GM12864 (cell line): ENCODE measurements around the gene ZBTB7A.

Source experiments
- DNase-seq: peaks from one replicate; pipeline ENCODE4 v3.0.0-alpha.2; 2011; ENCODE audit warnings: low read depth
- H3K4me3 ChIP-seq: 2 replicates; pipeline ENCODE4 v1.5.1; 2011; ENCODE audit warnings: mild to moderate bottlenecking, low read depth, low read length, control low read depth
- TF ChIP-seq, protein P1 (sequence below): IDR thresholded peaks from 2 replicates; pipeline ENCODE4 v1.5.1; 2011; ENCODE audit warnings: low read depth, mild to moderate bottlenecking, moderate library complexity, low read length, control low read depth, inconsistent platforms; ENCODE audit errors: missing control alignments

The ZBTB7A gene

DNA sequence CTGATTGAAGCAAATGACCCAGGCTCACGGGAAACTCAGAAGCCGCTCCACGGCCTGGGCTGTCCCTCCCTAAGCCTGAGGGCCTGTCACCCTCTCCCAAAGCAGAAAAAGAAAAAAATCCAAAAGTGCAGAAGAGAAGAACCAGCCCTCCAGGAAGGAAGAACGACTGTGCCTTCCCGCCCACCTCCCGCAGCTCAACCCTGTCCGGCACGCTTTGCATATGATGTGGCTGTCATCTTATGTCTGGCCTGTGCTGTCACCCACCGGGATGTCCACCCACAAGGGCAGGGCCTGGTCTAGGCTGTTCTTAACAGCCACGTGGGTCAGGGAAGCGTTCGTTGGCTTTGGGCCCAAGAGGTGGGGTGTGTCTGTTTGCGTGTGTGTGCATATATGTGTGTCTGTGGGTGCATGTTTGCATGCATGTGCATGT lies 13.7 kb downstream of the ZBTB7A start:
- DNase-seq: no peak
- TF ChIP-seq, protein P1, sequence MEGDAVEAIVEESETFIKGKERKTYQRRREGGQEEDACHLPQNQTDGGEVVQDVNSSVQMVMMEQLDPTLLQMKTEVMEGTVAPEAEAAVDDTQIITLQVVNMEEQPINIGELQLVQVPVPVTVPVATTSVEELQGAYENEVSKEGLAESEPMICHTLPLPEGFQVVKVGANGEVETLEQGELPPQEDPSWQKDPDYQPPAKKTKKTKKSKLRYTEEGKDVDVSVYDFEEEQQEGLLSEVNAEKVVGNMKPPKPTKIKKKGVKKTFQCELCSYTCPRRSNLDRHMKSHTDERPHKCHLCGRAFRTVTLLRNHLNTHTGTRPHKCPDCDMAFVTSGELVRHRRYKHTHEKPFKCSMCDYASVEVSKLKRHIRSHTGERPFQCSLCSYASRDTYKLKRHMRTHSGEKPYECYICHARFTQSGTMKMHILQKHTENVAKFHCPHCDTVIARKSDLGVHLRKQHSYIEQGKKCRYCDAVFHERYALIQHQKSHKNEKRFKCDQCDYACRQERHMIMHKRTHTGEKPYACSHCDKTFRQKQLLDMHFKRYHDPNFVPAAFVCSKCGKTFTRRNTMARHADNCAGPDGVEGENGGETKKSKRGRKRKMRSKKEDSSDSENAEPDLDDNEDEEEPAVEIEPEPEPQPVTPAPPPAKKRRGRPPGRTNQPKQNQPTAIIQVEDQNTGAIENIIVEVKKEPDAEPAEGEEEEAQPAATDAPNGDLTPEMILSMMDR: no peak
- no peak overlapping the region for H3K4me3 ChIP-seq

DNA sequence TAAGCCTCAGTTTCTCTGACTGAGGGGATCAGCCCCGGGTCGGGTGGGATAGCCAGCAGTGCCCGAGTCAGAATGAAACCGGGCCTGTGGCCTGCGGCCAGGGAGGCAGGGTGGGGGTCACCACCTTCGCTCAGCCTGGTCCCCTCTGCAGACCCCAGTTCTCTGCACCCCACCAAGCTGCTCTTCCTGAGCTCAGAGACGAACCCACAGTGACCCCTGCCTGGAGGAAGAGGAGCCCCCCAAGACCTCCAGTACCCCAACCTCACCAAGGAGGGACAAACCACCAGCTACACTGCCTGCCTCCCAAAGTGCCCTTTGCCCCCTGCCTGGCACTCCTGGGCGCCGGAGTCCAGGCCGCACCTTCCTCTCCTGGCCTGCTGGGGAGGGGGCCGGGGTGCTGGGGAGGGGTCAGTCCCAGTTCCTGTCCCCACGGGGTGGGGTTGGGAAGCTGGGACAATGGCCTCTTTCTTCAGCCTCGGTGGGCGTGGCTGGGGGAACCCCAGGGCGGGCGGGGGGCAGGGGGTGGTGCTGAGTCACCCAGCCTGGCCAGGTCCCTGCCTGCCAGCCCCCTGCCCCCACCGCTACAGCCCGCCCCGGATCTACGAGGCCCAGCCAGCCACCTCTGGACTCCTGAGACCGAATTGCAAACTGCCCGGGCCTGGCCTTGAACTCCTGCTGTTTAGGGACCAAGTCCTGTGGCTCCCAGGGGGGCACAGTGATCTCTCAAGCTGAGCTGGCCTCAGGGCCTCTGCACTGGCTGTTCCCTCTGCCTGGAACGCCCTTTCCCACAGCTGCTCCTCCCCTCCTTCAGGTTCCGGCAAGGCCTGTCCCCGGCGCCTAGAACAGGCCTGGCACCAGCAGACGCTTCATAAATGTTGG lies 14.3 kb downstream of the ZBTB7A start:
- TF ChIP-seq, protein P1: no peak
- DNase-seq: no peak
- no peak overlapping the region for H3K4me3 ChIP-seq

DNA sequence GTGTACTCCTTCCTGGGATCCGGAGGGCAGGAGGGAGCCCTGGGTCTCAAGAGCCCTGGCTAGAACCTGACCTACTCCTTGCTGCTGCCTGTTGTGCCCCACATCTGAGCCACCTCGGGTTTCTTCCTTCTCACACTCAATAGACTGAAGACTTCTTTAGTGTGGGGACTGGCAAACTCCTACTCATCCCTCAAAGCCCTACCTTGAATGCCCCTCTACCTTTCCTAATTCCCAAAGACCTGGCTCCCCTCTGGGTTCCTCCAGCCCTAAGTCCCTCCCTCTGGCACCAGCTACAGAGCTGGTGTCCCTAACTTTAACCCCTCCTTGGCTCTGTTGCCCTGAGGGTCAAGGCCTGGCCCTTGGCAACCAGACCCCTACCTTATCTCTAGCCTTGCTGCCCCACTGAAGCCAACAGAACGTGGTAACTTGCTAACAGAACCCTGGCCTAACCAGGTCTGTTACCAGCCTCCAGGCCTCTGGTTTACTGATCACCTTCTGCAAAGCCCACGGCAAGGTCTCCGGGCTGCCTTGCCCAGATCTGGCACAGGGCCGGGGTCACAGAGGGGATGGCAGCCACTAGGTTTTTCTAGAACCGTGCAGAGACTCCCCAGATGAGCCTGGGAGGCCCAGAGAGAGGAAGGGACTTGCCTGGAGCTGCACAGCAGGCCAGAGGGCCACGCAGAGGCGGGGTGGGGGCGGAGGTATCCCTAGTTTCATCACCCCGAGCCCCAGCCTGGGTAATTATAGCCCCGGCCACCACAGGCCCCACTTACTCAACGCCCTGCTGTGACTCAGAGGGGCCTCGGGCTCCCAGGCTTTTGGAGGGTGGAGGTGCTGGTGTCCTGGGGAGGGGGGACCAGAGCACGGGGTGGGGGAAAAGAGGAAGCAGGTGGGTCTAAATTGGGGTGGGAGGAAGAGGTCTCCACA lies 15.3 kb downstream of the ZBTB7A start:
- DNase-seq: no peak
- H3K4me3 ChIP-seq: no peak overlapping the region
- TF ChIP-seq, protein P1: no peak

DNA sequence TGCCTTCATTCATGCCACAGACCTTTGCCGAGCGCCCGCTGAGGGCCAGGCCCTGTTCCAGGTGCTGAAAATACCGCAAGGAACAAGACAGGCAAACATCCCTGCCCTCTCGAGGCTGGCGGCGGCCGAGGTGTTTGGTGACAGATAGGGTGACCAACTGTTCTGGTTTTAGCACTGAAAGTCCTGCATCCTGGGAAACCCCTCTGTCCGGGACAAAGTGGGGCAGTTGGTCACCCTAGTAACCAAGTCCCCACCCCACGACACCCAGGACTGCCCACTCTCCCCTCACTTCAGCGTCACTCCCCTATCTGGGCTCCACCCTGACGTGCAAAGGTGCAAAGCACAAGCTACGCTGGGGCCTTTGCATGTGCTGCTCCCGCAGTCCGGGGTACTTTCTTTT lies 17.3 kb downstream of the ZBTB7A start:
- TF ChIP-seq, protein P1: no peak
- DNase-seq: no peak
- no peak overlapping the region for H3K4me3 ChIP-seq

DNA sequence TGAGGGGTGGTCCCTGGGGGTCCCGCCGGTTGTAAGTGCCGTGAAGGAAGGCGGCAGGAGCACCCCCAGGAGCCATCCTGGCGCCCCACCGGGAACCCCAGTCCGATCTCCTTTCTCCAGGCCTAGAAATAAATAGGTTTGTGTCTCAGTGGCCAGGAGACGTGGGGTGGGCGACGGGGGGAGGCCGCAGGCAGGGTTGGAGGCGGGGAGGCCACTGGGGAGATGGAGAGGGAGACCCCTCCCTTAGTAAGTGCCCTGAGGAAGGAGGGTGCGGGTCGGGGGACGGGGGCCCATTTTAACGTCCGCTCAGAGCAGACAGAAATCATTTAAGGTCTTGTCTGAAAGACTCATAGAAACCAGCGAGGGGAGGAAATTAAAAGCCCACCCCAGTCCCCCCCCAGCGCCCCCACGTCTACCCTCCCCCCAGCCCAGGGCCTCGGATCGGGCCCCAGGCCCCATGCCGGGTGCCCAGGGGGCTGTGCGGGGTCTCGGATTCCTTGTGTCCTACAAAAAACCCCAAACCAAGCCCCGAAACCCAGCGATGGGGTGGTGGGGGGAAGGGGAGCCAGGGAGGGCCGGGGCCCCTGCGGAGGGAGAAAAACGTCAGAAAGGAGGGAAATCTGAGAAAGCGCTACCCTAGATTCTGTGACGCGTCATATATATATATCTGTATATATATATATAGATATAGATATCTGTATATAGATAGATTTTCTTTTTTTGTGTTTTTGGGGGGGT lies 19.6 kb downstream of the ZBTB7A start:
- H3K4me3 ChIP-seq: no peak overlapping the region
- no peak for DNase-seq
- TF ChIP-seq, protein P1: no peak

DNA sequence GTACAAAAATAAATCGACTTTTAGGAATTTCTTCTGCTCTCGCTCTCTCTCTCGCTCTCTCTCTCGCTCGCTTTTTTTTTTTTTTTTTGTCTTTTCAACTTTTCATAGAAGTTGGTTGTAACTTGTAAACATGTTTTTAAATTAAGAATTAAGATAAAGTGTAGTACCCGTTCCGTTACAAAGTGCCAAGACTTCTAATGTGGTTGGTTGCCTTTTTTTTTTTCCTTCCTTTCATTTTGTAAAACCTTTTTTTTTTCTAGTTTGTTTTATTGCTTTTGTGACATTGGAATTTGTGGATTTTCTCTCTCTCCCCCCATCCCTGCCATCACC lies 20.4 kb downstream of the ZBTB7A start:
- TF ChIP-seq, protein P1: no peak

More for the DNA sequence above, 20.4 kb downstream of the ZBTB7A start:
- no peak overlapping the region for H3K4me3 ChIP-seq
- DNase-seq: no peak
